ENCODE data around the gene SPATS1.

GRCh38 chr6:44333273-44333919, 9.1 kb upstream of the SPATS1 start:
- TF ChIP-seq, protein P1, sequence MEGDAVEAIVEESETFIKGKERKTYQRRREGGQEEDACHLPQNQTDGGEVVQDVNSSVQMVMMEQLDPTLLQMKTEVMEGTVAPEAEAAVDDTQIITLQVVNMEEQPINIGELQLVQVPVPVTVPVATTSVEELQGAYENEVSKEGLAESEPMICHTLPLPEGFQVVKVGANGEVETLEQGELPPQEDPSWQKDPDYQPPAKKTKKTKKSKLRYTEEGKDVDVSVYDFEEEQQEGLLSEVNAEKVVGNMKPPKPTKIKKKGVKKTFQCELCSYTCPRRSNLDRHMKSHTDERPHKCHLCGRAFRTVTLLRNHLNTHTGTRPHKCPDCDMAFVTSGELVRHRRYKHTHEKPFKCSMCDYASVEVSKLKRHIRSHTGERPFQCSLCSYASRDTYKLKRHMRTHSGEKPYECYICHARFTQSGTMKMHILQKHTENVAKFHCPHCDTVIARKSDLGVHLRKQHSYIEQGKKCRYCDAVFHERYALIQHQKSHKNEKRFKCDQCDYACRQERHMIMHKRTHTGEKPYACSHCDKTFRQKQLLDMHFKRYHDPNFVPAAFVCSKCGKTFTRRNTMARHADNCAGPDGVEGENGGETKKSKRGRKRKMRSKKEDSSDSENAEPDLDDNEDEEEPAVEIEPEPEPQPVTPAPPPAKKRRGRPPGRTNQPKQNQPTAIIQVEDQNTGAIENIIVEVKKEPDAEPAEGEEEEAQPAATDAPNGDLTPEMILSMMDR (IDR thresholded peaks at IDR 0.05), result no peak
- TF ChIP-seq EZH2phosphoT487 (IDR thresholded peaks at IDR 0.05), result no peak

Measured in neural progenitor cell (in vitro differentiated cells).